ENCODE data around the gene MT2A.

DNA sequence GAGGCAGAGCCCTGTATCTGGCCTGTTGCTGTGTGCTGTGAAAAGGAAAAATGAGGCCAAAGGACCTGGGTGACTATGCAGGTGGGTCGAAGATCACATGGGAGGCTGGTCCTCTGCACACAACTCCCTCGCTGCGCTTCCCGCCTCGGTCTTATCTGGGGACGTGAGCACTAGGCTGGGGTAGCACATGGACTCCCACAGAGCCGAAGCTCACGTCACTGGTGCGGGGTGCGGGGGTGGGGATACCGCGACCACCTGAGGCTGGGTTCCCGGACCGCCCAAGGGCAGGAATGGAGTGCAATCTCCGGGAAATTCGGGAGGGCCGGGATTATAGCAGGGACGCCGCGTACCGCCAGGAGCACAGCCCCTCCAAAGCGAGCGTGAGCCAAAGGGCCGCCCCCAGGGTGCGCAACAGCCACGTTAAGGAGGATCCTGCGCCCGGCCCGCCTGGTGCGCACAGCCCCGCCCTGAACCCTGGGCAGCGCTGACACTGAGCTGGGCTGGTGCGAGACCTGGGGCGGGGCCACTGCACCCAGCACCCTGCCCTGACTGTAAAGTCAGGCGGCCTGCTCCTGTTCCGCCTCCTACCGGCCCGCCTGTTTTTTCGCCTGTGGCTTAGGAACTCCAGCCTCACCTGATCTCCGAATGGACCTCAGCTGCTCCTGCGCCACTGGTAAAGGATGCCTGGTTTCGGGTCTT, 34.8 kb downstream of the MT2A start:
- TF ChIP-seq POLR2AphosphoS5 (IDR thresholded peaks at IDR 0.05; ENCODE audit: low read depth, low read length) (no peak), TAF1 (IDR thresholded peaks at IDR 0.05; ENCODE audit: borderline replicate concordance, low read depth, low read length) (no peak), POLR2A (IDR thresholded peaks at IDR 0.05; ENCODE audit: low read depth, low read length) (no peak)

Data from GM12892 (cell line).